Calu3 (cell line): Measurements from ENCODE around the gene MYLK. TPM values are rescaled to one million over a fixed set of nuclear protein-coding genes. Genes with fewer than 3 reads are reported as not detected.
A peak's percentile ranks its signal among the peaks of the same experiment; 100 is the strongest.
"Not testable (repeated sequence)": the region's sequence is repeated elsewhere in the genome, so short reads cannot be mapped to it uniquely, and the experiment has no call there.

Experiments
- BruUV-seq: library from RNA; stranded (reverse); fragments of 400-500 nt; replicated peaks from 2 replicates; lab custom pipeline; 2021; lab: Mats Ljungman, UMichigan
- CTCF ChIA-PET: fragments of 300-600 bp; sonication (Branson Sonifier 250); formaldehyde crosslinking; loops from one replicate; lab custom pipeline; 2022; ENCODE audit warnings: antibody characterized with exemption; lab: Charles Lee
- DNase-seq: peaks from one replicate; pipeline ENCODE4 v3.0.0; 2022
- H3K27ac Mint-ChIP-seq: one replicate; pipeline ENCODE4 v1.8.0; 2022; ENCODE audit warnings: mixed read lengths; ENCODE audit not compliant: unreplicated experiment
- H3K27me3 Mint-ChIP-seq: one replicate; pipeline ENCODE4 v1.8.0; 2022; ENCODE audit warnings: mixed read lengths; ENCODE audit not compliant: unreplicated experiment
- H3K36me3 Mint-ChIP-seq: one replicate; pipeline ENCODE4 v1.8.0; 2022; ENCODE audit warnings: mild to moderate bottlenecking, moderate library complexity, mixed read lengths; ENCODE audit not compliant: insufficient read depth, unreplicated experiment
- H3K4me1 Mint-ChIP-seq: one replicate; pipeline ENCODE4 v1.8.0; 2022; ENCODE audit warnings: mild to moderate bottlenecking, low read depth, mixed read lengths; ENCODE audit not compliant: unreplicated experiment
- H3K4me3 Mint-ChIP-seq: one replicate; pipeline ENCODE4 v1.8.0; 2022; ENCODE audit warnings: mild to moderate bottlenecking, low read depth, moderate library complexity, mixed read lengths; ENCODE audit not compliant: unreplicated experiment
- H3K9me3 Mint-ChIP-seq: one replicate; pipeline ENCODE4 v1.8.0; 2022; ENCODE audit warnings: low read depth, mixed read lengths; ENCODE audit not compliant: unreplicated experiment
- intact Hi-C: fragments of 100-400 bp; cut with micrococcal nuclease; formaldehyde crosslinking; loops from one replicate; pipeline ENCODE4 v1.10.0; 2022; ENCODE audit not compliant: unreplicated experiment
- total RNA-seq: library from RNA; stranded (reverse); gene quantifications from 2 replicates; pipeline ENCODE4 v1.2.3, GENCODE V29; 2022
- TF ChIP-seq, protein P1 (sequence below): fragments of 200-600 bp; IDR thresholded peaks from one replicate; pipeline ENCODE4 v1.8.0; 2022; ENCODE audit warnings: antibody characterized with exemption; ENCODE audit not compliant: unreplicated experiment

MYLK gene
- total RNA-seq, 1 experiment from 2014 or later = 10.7 TPM

DNA sequence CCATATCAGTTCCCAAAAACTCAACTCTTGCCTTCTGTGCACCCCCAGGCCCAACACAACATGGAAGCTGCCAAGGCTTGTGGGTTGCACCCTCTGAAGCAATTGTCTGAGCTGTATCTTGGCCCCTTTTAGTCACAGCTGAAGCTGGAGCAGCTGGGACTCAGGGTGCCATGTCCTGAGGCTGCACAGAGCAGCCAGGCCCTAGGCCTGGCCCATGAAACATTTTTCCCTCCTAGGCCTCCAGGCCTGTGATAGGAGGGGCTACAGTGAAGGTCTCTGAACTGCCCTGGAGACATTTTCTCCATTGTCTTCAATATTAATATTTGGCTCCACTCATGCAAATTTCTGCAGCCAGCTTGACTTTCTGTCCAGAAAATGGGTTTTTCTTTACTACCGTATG, 8.1 kb upstream of the MYLK start:
- CTCF ChIA-PET = no interaction called here
- BruUV-seq = no TSS peak
- intact Hi-C loops = no loop called here
- TF ChIP-seq, protein P1, sequence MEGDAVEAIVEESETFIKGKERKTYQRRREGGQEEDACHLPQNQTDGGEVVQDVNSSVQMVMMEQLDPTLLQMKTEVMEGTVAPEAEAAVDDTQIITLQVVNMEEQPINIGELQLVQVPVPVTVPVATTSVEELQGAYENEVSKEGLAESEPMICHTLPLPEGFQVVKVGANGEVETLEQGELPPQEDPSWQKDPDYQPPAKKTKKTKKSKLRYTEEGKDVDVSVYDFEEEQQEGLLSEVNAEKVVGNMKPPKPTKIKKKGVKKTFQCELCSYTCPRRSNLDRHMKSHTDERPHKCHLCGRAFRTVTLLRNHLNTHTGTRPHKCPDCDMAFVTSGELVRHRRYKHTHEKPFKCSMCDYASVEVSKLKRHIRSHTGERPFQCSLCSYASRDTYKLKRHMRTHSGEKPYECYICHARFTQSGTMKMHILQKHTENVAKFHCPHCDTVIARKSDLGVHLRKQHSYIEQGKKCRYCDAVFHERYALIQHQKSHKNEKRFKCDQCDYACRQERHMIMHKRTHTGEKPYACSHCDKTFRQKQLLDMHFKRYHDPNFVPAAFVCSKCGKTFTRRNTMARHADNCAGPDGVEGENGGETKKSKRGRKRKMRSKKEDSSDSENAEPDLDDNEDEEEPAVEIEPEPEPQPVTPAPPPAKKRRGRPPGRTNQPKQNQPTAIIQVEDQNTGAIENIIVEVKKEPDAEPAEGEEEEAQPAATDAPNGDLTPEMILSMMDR = no peak
- H3K27ac Mint-ChIP-seq = no peak overlapping the region
- H3K27me3 Mint-ChIP-seq = no peaks in the 10 kb centered on the region
- H3K36me3 Mint-ChIP-seq = no peaks in the 10 kb centered on the region
- H3K9me3 Mint-ChIP-seq = peaks cover 5% of the 10 kb centered on the region
- DNase-seq = no peak
- H3K4me1 Mint-ChIP-seq = no peaks in the 10 kb centered on the region
- H3K4me3 Mint-ChIP-seq = no peak overlapping the region

DNA sequence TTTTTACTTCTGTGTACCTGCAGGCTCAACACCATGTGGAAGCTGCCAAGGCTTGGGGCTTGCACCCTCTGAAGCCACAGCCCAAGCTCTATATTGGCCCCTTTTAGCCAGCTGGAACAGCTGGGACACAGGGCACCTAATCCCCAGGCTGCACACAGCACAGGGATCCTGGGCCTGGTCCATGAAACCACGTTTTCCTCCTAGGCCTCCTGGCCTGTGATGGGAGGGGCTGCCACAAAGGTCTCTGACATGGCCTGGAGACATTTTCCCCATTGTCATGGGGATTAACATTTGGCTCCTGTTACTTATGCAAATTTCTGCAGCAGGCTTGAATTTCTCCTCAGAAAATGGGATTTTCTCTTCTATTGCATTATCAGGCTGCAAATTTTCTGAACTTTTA, 6.9 kb upstream of the MYLK start:
- DNase-seq, BruUV-seq, H3K4me1 Mint-ChIP-seq, H3K27ac Mint-ChIP-seq, H3K36me3 Mint-ChIP-seq, H3K27me3 Mint-ChIP-seq, CTCF ChIA-PET, intact Hi-C loops, H3K9me3 Mint-ChIP-seq, H3K4me3 Mint-ChIP-seq: not testable (repeated sequence)

DNA sequence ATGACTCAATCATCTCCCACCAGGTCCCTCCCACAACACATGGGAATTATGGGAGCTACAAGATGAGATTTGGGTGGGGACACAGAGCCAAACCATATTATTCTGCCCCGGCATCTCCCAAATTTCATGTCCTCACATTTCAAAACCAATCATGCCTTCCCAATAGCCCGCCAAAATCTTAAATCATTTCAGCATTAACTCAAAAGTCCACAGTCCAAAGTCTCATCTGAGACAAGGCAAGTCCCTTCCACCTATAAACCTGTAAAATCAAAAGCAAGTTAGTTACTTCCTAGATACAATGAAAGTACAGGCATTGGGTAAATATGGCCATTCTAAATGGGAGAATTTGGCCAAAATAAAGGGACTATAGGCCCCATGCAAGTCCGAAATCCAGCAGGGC, 6.0 kb upstream of the MYLK start:
- H3K9me3 Mint-ChIP-seq, H3K4me1 Mint-ChIP-seq, H3K36me3 Mint-ChIP-seq, intact Hi-C loops, DNase-seq, CTCF ChIA-PET, H3K27me3 Mint-ChIP-seq, BruUV-seq, H3K4me3 Mint-ChIP-seq, H3K27ac Mint-ChIP-seq: not testable (repeated sequence)

DNA sequence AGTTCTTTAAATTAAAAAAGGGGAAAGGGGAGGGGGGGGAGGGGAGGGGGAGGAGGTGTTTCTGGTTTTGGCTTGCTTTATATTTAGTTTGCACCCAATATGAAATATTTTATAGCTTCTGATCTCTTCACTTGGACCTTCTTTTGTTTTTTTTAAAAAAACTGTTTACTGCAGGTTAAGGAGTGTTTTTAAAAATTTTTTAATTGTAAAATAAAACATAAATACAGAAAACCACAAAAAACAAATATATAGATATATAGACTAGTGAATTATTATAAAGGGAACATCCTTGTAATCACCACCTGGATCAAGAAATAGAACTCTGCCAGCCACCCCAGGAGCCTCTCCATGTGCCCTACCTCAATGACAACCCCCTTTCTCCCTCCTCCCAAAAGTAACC, 861 bp upstream of the MYLK start:
- TF ChIP-seq, protein P1 = no peak
- intact Hi-C loops = no loop called here
- peaks cover 14% of the 10 kb centered on the region for H3K4me1 Mint-ChIP-seq

DNA sequence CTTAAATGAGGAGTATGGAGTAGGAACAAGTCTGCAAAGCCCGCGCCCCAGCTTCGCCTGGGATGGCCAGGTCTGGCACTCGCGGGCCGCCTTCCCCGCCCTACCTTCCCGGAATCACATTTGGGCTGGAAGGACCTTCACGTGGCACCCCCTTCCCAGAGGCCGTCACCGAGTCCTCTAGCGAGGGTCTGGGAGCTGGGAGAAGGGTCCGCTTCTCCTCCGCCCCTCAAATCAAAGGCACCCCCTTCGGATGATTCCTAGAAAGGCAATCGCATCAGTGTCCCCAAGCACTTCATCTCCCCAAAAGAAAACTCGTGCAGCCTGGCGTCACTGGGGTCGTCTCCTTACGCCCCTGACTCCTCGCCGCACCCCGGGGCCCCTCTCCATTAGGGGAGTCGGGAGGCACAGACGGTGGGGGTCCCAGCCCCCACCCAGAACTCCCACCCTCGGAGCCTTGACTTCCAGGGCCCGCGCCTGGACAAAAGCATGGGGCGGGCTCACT, 380 bp downstream of the MYLK start:
- Mint-ChIP-seq H3K4me3 (peak overlapping the region; percentile 69), H3K4me1 (peaks cover 14% of the 10 kb centered on the region), H3K27ac (peak overlapping the region; percentile 22), H3K9me3 (no peaks in the 10 kb centered on the region), H3K36me3 (peaks cover 14% of the 10 kb centered on the region), H3K27me3 (no peaks in the 10 kb centered on the region)
- TF ChIP-seq, protein P1 = no peak
- BruUV-seq = TSS peak; percentile 40
- intact Hi-C loops = no loop called here
- DNase-seq = no peak
- CTCF ChIA-PET = interaction anchor here (0.9 to 1.0 kb wide), 2 partner anchors 43 to 149 kb away, joined by 3 read pairs; partner anchors contain the start of gene KALRN

More for the DNA sequence above, 861 bp upstream of the MYLK start:
- no peaks in the 10 kb centered on the region for H3K27me3 Mint-ChIP-seq
- H3K9me3 Mint-ChIP-seq = no peaks in the 10 kb centered on the region
- CTCF ChIA-PET = no interaction called here
- H3K4me3 Mint-ChIP-seq = peak overlapping the region; percentile 69
- no TSS peak for BruUV-seq
- no peak for DNase-seq
- no peak overlapping the region for H3K27ac Mint-ChIP-seq
- H3K36me3 Mint-ChIP-seq = peaks cover 14% of the 10 kb centered on the region
